ELR (cell line): ENCODE measurements around the gene PIEZO2.

Experiments
- DNase-seq: peaks from one replicate; pipeline ENCODE4 v3.0.0-alpha.2; 2015; ENCODE audit warnings: low read depth

The PIEZO2 gene

GRCh38 chr18:10843565-10843964 is 305.8 kb downstream of the PIEZO2 start:
- DNase-seq: no peak

- no peak for DNase-seq
Measured at GRCh38 chr18:10842861-10843260, 306.5 kb downstream of the PIEZO2 start.

- no peak for DNase-seq
Measured at GRCh38 chr18:10842371-10842770, 307.0 kb downstream of the PIEZO2 start.

- no peak for DNase-seq
Measured at GRCh38 chr18:10841203-10841602, 308.2 kb downstream of the PIEZO2 start.

- DNase-seq: no peak
Measured at GRCh38 chr18:10840743-10841142, 308.6 kb downstream of the PIEZO2 start.

GRCh38 chr18:10839421-10839820 is 309.9 kb downstream of the PIEZO2 start:
- no peak for DNase-seq

- peak; percentile 24 for DNase-seq
Measured at GRCh38 chr18:10838553-10838952, 310.8 kb downstream of the PIEZO2 start.

- no peak for DNase-seq
Measured at GRCh38 chr18:10834128-10834815, 315.1 kb downstream of the PIEZO2 start.

- no peak for DNase-seq
Measured at GRCh38 chr18:10833656-10834055, 315.7 kb downstream of the PIEZO2 start.

- DNase-seq: no peak
Measured at GRCh38 chr18:10826400-10826799, 323.0 kb downstream of the PIEZO2 start.

- no peak for DNase-seq
Measured at GRCh38 chr18:10822456-10822855, 326.9 kb downstream of the PIEZO2 start.

GRCh38 chr18:10820681-10821080 is 328.7 kb downstream of the PIEZO2 start:
- no peak for DNase-seq

GRCh38 chr18:10814336-10814735 is 335.0 kb downstream of the PIEZO2 start:
- DNase-seq: no peak

GRCh38 chr18:10805587-10806118 is 343.7 kb downstream of the PIEZO2 start:
- DNase-seq: no peak

GRCh38 chr18:10804126-10804525 is 345.2 kb downstream of the PIEZO2 start:
- no peak for DNase-seq

- DNase-seq: peak; percentile 14
Measured at GRCh38 chr18:10798727-10799550, 350.4 kb downstream of the PIEZO2 start.

- no peak for DNase-seq
Measured at GRCh38 chr18:10797896-10798295, 351.5 kb downstream of the PIEZO2 start.

- DNase-seq: no peak
Measured at GRCh38 chr18:10794771-10795170, 354.6 kb downstream of the PIEZO2 start.

GRCh38 chr18:10793730-10794370 is 355.5 kb downstream of the PIEZO2 start:
- no peak for DNase-seq

- no peak for DNase-seq
Measured at GRCh38 chr18:10792181-10792580, 357.2 kb downstream of the PIEZO2 start.

- no peak for DNase-seq
Measured at GRCh38 chr18:10791169-10791831, 358.1 kb downstream of the PIEZO2 start.

GRCh38 chr18:10789180-10789579 is 360.2 kb downstream of the PIEZO2 start:
- DNase-seq: no peak
